ENCODE results near the gene EREG. TPM values are rescaled to one million over a fixed set of nuclear protein-coding genes. Genes with fewer than 3 reads are reported as not detected.

The EREG gene, protein sequence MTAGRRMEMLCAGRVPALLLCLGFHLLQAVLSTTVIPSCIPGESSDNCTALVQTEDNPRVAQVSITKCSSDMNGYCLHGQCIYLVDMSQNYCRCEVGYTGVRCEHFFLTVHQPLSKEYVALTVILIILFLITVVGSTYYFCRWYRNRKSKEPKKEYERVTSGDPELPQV
- 3.9 and 4.0 TPM in 2 replicates for total RNA-seq

DNA sequence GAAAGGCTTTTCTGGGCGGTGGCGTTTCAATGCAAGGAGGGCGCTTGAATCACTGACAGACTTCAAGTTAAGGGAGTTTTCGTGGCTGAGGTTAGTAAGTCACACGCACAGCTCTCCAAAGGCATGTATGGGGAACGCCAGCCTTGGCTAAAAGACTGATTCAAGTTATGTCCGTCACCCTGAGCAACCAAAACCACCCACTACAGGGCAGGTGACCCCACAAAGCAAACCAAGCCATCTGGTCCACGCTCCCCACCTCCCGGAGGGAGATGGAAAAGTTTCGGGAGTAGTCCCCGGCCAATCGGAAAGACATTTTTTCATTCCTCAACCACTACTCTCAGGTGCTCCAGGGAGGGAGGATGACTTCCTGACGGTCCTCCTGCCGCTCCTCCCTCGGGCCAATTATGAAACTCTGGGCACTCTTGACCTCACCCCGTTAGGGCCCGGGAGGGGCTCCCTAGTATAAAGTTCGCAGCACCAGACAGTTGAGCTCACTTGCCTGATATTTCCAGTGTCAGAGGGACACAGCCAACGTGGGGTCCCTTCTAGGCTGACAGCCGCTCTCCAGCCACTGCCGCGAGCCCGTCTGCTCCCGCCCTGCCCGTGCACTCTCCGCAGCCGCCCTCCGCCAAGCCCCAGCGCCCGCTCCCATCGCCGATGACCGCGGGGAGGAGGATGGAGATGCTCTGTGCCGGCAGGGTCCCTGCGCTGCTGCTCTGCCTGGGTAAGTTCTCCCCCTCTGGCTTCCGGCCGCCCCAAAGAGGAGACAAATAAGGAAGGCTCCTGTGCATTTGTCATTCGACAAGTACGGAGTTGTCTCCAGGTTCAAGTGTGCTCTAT lies at the start of gene EREG:
Gene EREG (plus strand): TSS at position 494 of the 840 bp plus-strand sequence. CDS start 164 bp downstream, at position 658.
- no peak for DNase-seq (ENCODE audit: extremely low read depth, low read depth, low spot score)

DNA sequence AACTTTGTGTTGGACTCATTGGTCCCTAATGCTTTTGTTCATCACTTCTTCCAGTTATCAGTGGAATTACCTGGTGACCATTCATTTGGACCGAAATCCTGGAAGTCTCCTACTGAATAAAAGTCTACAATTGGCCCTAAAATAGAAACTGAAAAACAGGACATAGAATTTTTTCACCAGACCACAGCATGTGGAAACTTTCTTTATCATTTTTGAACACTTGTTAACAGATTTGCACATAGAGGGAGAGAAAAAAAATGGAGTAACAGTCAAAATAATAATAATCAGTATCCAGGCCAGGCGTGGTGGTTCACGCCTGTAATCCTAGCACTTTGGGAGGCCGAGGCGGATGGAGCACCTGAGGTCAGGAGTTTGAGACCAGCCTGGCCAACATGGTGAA lies 49.6 kb upstream of the EREG start:
- DNase-seq (ENCODE audit: extremely low read depth, low read depth, low spot score) = no peak

GRCh38 chr4:74316397-74316796 lies 48.5 kb upstream of the EREG start:
- no peak for DNase-seq (ENCODE audit: extremely low read depth, low read depth, low spot score)

DNA sequence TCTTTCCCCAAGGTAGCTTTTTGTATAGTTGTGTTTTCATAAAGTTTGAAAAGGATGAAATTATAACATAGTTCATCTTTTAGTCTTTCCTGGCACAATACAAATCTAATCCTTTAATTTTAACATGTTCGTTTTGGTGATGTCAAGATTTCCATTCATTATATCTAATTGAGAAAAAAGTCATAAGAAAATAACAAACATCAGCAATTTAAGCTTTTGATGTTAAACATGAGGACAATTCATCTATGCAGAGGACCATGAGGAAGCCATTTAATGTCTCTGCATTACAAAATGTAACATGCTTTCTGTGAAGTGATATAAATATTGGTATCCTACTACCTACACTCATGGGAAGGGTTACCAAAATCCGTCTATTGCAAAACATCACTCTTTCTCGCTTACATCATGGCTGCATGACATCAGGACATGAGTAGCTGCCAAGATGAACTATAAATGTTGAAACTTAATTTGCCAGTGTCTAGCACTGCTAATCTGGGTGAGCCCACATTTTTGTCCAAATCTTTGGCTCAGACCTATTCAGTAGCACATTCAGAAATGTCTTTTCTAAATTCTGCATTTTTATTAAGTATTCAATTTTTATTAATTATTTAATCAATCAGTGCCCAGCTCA lies 47.2 kb upstream of the EREG start:
- DNase-seq (ENCODE audit: extremely low read depth, low read depth, low spot score) = no peak

- DNase-seq (ENCODE audit: extremely low read depth, low read depth, low spot score) = no peak
Observed at GRCh38 chr4:74318276-74318675, 46.7 kb upstream of the EREG start.

GRCh38 chr4:74319470-74319869 lies 45.5 kb upstream of the EREG start:
- no peak for DNase-seq (ENCODE audit: extremely low read depth, low read depth, low spot score)

DNA sequence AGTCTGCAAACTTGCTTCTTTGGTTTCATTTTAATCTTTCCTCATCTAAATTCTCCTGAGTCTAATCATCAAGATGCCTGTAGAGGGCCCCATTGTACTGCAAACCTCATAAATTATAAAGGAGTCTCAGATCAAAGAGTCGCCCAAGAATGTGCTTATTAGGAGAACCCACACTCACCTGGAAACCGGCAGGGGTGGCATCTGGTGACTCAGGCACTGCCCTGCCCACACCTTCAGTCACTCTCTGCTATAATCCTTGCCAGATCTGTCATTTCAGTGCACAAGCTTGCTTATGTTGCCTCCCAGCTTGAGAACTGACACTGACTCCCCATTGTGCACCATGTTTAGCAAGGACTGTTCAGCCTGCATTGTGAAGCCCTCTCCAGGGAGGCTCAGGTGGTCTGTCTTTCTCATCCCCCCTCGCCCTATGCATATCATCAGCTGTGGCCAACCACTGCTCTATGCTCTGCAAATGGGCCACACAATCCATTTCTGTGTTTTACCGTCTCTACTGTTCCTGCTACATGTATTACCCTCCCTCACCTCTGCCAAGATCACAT lies 44.3 kb upstream of the EREG start:
- peak; percentile 27 for DNase-seq (ENCODE audit: extremely low read depth, low read depth, low spot score)

DNA sequence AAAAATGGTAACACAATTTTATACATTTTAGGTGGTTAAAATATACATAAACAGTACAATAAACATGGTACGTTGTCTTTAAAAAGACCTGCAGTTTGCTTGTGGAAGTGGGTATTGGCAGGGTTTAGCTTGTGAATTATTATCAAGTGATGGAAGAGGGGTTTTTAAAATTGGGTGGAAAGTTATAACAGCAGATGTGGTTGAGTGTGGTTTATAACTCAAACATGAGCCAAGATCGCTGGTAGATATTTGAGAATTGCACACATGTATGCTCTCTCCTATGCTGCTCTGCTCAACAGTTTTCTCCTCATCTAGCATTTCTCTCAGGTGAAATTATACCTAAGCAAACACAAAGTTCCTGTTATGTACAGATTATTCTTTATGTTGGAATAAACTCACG lies 42.6 kb upstream of the EREG start:
- no peak for DNase-seq (ENCODE audit: extremely low read depth, low read depth, low spot score)

DNA sequence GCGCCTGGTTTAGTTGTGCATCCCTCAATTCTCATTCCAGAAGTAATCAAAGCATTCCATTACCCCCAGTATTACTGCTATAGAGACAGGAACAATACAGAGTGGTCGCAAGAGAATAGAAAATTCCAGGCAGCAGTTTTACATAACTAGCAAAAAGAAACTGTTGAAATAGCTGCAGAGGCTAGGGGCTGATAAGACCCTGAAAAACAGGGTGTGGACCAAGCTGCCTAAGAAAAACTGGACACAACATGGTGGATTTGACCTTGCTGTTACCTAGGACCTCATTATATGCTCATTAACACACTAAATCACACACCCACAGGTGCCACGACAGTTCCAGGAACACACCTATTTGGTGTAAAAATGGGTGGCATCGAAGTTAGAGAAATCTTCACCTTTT lies 41.3 kb upstream of the EREG start:
- no peak for DNase-seq (ENCODE audit: extremely low read depth, low read depth, low spot score)

GRCh38 chr4:74324262-74324661 lies 40.7 kb upstream of the EREG start:
- no peak for DNase-seq (ENCODE audit: extremely low read depth, low read depth, low spot score)

GRCh38 chr4:74325886-74326285 lies 39.1 kb upstream of the EREG start:
- DNase-seq (ENCODE audit: extremely low read depth, low read depth, low spot score) = no peak

GRCh38 chr4:74327762-74328161 lies 37.2 kb upstream of the EREG start:
- DNase-seq (ENCODE audit: extremely low read depth, low read depth, low spot score) = peak; percentile 7

- DNase-seq (ENCODE audit: extremely low read depth, low read depth, low spot score) = no peak
Observed at GRCh38 chr4:74328501-74328900, 36.4 kb upstream of the EREG start.

DNA sequence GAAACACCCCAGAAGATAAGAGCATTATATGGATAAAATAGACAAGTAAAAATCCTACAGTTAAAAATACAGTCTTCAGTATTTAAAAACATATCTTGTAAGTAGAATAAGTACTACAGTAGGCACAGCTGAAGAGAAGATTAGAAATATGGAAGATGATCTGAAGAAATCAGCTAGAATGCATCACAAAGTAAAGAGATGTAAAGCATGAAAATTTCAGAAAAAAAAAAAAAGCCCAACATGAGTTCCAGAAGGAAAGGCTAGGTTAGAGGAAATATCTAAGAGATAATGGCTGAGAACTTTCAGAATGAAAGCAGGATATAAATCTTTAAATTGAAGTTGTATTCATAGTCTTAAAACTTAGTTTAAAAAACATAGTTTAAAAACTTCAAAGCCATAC lies 35.6 kb upstream of the EREG start:
- DNase-seq (ENCODE audit: extremely low read depth, low read depth, low spot score) = no peak

DNA sequence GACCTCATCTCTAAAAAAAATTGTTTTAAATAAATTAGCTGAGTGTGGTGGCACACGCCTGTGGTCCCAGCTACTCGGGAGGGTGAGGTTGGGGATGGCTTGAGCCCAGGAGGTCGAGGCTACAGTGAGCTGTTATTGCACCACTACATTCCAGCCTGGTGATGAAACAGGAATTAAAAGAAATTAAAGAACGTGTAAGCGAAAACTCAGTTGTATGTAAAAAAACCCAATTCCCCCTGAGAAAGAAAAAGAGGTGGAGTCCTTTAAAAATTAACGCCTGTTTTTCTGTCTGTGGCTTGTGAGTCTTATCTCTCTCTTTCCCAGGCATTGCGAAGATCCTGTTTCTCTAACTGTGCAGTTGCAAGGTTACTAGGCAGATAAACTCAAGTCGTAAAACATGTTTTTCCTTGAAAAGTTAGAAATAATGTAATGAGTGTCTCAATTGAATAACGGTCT lies 34.6 kb upstream of the EREG start:
- DNase-seq (ENCODE audit: extremely low read depth, low read depth, low spot score) = no peak

GRCh38 chr4:74331252-74331651 lies 33.7 kb upstream of the EREG start:
- DNase-seq (ENCODE audit: extremely low read depth, low read depth, low spot score) = no peak

DNA sequence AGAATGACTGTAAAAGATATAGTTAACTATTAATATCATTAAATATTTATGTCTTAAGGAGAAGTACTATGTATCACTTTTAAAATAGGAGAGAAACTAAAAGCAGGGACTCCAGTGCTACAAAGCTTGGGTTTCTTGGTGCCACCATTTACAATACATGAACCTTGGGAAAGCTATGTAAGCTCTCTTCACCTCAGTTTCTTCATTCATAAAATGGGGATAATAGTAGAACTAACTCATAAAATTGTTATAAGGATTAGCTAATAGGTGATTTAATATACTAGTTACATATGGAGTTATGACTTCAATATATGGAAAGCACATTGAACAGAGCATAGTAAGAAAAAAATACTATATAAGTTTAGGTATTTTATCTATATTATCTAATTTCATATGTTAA lies 33.0 kb upstream of the EREG start:
- no peak for DNase-seq (ENCODE audit: extremely low read depth, low read depth, low spot score)

- no peak for DNase-seq (ENCODE audit: extremely low read depth, low read depth, low spot score)
Observed at GRCh38 chr4:74334636-74335035, 30.3 kb upstream of the EREG start.

DNA sequence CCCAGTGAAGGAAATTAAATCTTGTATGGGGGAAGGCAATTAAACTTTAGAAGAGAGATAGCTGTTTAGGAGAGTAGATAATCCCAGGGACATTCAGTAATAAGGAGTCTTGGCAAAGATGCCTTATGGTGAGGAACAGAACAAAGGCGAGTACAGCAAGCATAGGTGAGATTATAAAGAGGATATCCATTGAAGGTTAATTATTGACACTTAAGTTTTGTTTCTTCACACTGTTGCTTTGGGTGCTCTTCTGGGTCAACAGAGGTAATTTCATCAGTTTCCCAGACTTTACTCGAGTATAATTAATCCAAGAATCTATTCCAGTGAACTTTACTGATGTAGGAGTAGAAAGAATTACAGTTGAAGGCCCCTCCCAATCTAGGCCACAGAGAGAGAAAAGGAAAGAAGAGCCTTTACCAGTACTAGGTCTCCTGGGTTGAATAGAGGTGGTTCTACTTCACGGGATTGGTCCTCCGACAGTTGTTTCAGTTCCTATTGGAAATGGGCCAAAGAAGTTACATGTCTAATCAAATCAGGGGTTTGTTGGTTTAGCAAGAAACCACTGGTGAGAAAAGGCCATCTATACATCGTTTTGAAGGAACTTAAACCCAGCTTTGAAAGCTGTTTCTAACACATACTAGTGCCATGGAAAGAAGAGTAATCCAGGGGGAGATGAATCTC lies 29.5 kb upstream of the EREG start:
- no peak for DNase-seq (ENCODE audit: extremely low read depth, low read depth, low spot score)

- no peak for DNase-seq (ENCODE audit: extremely low read depth, low read depth, low spot score)
Observed at GRCh38 chr4:74338792-74339333, 26.1 kb upstream of the EREG start.

- DNase-seq (ENCODE audit: extremely low read depth, low read depth, low spot score) = no peak
Observed at GRCh38 chr4:74339501-74339900, 25.4 kb upstream of the EREG start.
